ENCODE measurements around the gene CYB561D1.

Gene CYB561D1

DNA sequence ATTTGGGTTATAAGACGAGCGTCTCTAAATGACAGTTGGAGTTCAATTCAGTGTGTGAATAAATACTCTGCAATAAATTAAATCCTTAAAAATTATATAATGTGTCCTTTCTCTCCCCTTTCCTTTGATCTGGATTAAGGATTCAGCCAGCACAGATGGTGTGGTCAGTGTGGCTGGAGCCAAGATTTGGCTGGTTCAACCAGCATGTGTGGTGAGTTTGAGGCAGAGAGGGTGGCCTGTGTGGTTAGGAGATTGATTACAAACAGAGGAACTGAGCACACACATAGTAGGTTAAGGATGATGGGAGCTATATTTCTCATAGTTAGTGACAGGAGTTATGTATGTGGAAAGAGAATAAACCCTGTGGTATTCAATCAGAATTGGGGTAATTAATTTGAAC, 29.8 kb downstream of the CYB561D1 start (continued):
- TF ChIP-seq ZFHX2 (tag by site-specific recombination; conservative IDR thresholded peaks at IDR 0.05) = no peak
- no peak for TF ChIP-seq ZNF157 (tag by site-specific recombination; IDR thresholded peaks at IDR 0.05)
- TF ChIP-seq KLF16 (tag by site-specific recombination; IDR thresholded peaks at IDR 0.05) = no peak
- TF ChIP-seq, protein P1, sequence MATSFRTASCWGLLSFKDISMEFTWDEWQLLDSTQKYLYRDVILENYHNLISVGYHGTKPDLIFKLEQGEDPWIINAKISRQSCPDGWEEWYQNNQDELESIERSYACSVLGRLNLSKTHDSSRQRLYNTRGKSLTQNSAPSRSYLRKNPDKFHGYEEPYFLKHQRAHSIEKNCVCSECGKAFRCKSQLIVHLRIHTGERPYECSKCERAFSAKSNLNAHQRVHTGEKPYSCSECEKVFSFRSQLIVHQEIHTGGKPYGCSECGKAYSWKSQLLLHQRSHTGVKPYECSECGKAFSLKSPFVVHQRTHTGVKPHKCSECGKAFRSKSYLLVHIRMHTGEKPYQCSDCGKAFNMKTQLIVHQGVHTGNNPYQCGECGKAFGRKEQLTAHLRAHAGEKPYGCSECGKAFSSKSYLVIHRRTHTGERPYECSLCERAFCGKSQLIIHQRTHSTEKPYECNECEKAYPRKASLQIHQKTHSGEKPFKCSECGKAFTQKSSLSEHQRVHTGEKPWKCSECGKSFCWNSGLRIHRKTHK (tag by site-specific recombination; IDR thresholded peaks at IDR 0.05) = no peak
- no peak for TF ChIP-seq KLF9 (tag by site-specific recombination; IDR thresholded peaks at IDR 0.05; ENCODE audit: low read depth)
- TF ChIP-seq ZNF175 (tag by site-specific recombination; IDR thresholded peaks at IDR 0.05) = no peak
- no peak for TF ChIP-seq KLF1 (tag by site-specific recombination; IDR thresholded peaks at IDR 0.05)
- TF ChIP-seq, protein P2, sequence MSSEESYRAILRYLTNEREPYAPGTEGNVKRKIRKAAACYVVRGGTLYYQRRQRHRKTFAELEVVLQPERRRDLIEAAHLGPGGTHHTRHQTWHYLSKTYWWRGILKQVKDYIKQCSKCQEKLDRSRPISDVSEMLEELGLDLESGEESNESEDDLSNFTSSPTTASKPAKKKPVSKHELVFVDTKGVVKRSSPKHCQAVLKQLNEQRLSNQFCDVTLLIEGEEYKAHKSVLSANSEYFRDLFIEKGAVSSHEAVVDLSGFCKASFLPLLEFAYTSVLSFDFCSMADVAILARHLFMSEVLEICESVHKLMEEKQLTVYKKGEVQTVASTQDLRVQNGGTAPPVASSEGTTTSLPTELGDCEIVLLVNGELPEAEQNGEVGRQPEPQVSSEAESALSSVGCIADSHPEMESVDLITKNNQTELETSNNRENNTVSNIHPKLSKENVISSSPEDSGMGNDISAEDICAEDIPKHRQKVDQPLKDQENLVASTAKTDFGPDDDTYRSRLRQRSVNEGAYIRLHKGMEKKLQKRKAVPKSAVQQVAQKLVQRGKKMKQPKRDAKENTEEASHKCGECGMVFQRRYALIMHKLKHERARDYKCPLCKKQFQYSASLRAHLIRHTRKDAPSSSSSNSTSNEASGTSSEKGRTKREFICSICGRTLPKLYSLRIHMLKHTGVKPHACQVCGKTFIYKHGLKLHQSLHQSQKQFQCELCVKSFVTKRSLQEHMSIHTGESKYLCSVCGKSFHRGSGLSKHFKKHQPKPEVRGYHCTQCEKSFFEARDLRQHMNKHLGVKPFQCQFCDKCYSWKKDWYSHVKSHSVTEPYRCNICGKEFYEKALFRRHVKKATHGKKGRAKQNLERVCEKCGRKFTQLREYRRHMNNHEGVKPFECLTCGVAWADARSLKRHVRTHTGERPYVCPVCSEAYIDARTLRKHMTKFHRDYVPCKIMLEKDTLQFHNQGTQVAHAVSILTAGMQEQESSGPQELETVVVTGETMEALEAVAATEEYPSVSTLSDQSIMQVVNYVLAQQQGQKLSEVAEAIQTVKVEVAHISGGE (tag by site-specific recombination; conservative IDR thresholded peaks at IDR 0.05; ENCODE audit: low read depth) = no peak

DNA sequence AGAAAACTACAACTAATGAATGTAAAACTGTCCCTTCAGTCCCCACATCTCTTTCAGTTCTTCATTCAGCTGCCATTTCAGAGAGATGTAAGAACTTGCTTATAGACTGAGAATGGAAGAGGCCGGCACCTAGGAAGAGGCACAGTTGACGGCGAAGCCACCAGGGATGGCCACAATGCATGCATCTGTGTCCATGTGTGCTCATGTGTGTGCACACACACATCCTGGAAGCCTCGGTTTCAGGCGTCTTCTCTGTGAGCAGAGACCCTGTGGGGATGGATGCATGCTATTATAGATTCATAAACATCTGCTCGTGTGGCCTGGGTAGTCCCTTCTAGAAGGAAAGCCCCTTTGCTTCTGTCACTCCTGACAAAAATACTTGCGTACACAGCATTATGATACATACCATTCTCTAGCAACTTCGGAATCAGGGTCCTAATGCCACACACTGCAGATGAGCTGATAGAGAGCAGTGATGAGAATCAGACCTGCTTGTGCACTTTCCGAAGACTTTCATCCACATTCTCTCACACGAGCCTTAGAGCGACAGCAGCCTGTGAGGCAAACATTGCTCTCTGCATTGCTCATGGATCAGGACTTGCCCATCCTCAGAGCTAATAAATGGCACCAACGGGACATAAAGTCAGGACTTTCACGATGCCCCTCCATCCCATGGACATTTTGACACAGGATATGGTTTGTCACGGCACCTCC, 33.4 kb downstream of the CYB561D1 start:
- H3K4me3 ChIP-seq (ENCODE audit: low read depth, low read length) = no peak overlapping the region
- no peaks in the 10 kb centered on the region for H3K36me3 ChIP-seq (ENCODE audit: control insufficient read depth in 2 of 2, insufficient read depth in 1 of 2, low read length in 2 of 2)
- no peaks in the 10 kb centered on the region for H3K4me1 ChIP-seq (ENCODE audit: control insufficient read depth, insufficient read depth, low read length)
- CTCF ChIA-PET = interaction anchor here (20.8 kb wide), 1 partner anchor 24 kb away, joined by 1152 read pairs; the partner anchor contains the start of genes AMIGO1 and CYB561D1
- TF ChIP-seq ZNF621 (tag by site-specific recombination; IDR thresholded peaks at IDR 0.05) (no peak), ZNF707 (tag by site-specific recombination; IDR thresholded peaks at IDR 0.05) (no peak), ZNF626 (tag by site-specific recombination; IDR thresholded peaks at IDR 0.05) (no peak), ZSCAN16 (tag by site-specific recombination; IDR thresholded peaks at IDR 0.05) (no peak), ZNF629 (tag by site-specific recombination; IDR thresholded peaks at IDR 0.05) (no peak), ZNF114 (tag by site-specific recombination; IDR thresholded peaks at IDR 0.05) (no peak), KLF7 (tag by site-specific recombination; IDR thresholded peaks at IDR 0.05; ENCODE audit: borderline replicate concordance) (no peak), GFI1B (tag by site-specific recombination; IDR thresholded peaks at IDR 0.05) (no peak), ZBTB48 (tag by site-specific recombination; IDR thresholded peaks at IDR 0.05) (no peak), HOXD13 (CRISPR knock-in tag; IDR thresholded peaks at IDR 0.05; ENCODE audit: borderline replicate concordance) (no peak), ZNF610 (tag by site-specific recombination; IDR thresholded peaks at IDR 0.05; ENCODE audit: borderline replicate concordance) (no peak), ZBTB21 (tag by site-specific recombination; IDR thresholded peaks at IDR 0.05) (no peak), OSR2 (tag by site-specific recombination; IDR thresholded peaks at IDR 0.05) (no peak), ZFP3 (tag by site-specific recombination; IDR thresholded peaks at IDR 0.05; ENCODE audit: low read depth) (no peak), ZFHX2 (tag by site-specific recombination; conservative IDR thresholded peaks at IDR 0.05) (no peak)
- TF ChIP-seq, protein P3, sequence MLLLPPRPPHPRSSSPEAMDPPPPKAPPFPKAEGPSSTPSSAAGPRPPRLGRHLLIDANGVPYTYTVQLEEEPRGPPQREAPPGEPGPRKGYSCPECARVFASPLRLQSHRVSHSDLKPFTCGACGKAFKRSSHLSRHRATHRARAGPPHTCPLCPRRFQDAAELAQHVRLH (tag by site-specific recombination; IDR thresholded peaks at IDR 0.05) = no peak
- TF ChIP-seq, protein P4, sequence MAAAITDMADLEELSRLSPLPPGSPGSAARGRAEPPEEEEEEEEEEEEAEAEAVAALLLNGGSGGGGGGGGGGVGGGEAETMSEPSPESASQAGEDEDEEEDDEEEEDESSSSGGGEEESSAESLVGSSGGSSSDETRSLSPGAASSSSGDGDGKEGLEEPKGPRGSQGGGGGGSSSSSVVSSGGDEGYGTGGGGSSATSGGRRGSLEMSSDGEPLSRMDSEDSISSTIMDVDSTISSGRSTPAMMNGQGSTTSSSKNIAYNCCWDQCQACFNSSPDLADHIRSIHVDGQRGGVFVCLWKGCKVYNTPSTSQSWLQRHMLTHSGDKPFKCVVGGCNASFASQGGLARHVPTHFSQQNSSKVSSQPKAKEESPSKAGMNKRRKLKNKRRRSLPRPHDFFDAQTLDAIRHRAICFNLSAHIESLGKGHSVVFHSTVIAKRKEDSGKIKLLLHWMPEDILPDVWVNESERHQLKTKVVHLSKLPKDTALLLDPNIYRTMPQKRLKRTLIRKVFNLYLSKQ (tag by site-specific recombination; IDR thresholded peaks at IDR 0.05; ENCODE audit: borderline replicate concordance) = no peak
- TF ChIP-seq, protein P5, sequence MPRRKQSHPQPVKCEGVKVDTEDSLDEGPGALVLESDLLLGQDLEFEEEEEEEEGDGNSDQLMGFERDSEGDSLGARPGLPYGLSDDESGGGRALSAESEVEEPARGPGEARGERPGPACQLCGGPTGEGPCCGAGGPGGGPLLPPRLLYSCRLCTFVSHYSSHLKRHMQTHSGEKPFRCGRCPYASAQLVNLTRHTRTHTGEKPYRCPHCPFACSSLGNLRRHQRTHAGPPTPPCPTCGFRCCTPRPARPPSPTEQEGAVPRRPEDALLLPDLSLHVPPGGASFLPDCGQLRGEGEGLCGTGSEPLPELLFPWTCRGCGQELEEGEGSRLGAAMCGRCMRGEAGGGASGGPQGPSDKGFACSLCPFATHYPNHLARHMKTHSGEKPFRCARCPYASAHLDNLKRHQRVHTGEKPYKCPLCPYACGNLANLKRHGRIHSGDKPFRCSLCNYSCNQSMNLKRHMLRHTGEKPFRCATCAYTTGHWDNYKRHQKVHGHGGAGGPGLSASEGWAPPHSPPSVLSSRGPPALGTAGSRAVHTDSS (tag by site-specific recombination; IDR thresholded peaks at IDR 0.05) = no peak
- TF ChIP-seq, protein P6, sequence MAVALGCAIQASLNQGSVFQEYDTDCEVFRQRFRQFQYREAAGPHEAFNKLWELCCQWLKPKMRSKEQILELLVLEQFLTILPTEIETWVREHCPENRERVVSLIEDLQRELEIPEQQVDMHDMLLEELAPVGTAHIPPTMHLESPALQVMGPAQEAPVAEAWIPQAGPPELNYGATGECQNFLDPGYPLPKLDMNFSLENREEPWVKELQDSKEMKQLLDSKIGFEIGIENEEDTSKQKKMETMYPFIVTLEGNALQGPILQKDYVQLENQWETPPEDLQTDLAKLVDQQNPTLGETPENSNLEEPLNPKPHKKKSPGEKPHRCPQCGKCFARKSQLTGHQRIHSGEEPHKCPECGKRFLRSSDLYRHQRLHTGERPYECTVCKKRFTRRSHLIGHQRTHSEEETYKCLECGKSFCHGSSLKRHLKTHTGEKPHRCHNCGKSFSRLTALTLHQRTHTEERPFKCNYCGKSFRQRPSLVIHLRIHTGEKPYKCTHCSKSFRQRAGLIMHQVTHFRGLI (tag by site-specific recombination; IDR thresholded peaks at IDR 0.05) = no peak
- H3K27ac ChIP-seq (ENCODE audit: extremely low read depth, low read depth, low read length) = no peak overlapping the region
- H3K9me3 ChIP-seq (ENCODE audit: control insufficient read depth, insufficient read depth, low read depth, low read length) = no peaks in the 10 kb centered on the region
- POLR2A ChIA-PET = no interaction called here

Measured in HEK293 (cell line).